Neural progenitor cell (in vitro differentiated cells): ENCODE measurements around the gene ACOT13. TPM values are rescaled to one million over a fixed set of nuclear protein-coding genes. Genes with fewer than 3 reads are reported as not detected.

Source experiments
- DNase-seq: peaks from one replicate; pipeline ENCODE4 v3.0.0-alpha.2; 2016; ENCODE audit warnings: low spot score
- H2AFZ ChIP-seq: fragments of 200-600 bp; sonication (generic); replicated peaks from 2 replicates; pipeline ENCODE4 v1.6.1; 2016; ENCODE audit warnings: antibody characterized with exemption
- H3F3A ChIP-seq: fragments of 200-600 bp; sonication (generic); 2 replicates; pipeline ENCODE4 v1.6.1; 2016; ENCODE audit warnings: antibody characterized with exemption, low read depth
- H3K27ac ChIP-seq: fragments of 200-600 bp; sonication (generic); 2 replicates; pipeline ENCODE4 v1.5.1; 2016; ENCODE audit warnings: mild to moderate bottlenecking
- H3K27me3 ChIP-seq: fragments of 200-600 bp; sonication (generic); 2 replicates; pipeline ENCODE4 v1.6.1; 2016; ENCODE audit warnings: mild to moderate bottlenecking, moderate library complexity
- H3K36me3 ChIP-seq: fragments of 200-600 bp; sonication (generic); 2 replicates; pipeline ENCODE4 v1.5.1; 2016
- H3K4me1 ChIP-seq: fragments of 200-600 bp; sonication (generic); 2 replicates; pipeline ENCODE4 v1.6.1; 2016; ENCODE audit warnings: mixed run types
- H3K4me2 ChIP-seq: fragments of 200-600 bp; sonication (generic); 2 replicates; pipeline ENCODE4 v1.6.1; 2016
- H3K4me3 ChIP-seq: fragments of 200-600 bp; sonication (generic); 2 replicates; pipeline ENCODE4 v1.5.1; 2016
- H3K79me2 ChIP-seq: fragments of 200-600 bp; sonication (generic); 2 replicates; pipeline ENCODE4 v1.6.1; 2016; ENCODE audit warnings: low read depth
- H3K9ac ChIP-seq: fragments of 200-600 bp; sonication (generic); 2 replicates; pipeline ENCODE4 v1.6.1; 2016
- H3K9me3 ChIP-seq: fragments of 200-600 bp; sonication (generic); 2 replicates; pipeline ENCODE4 v1.5.1; 2016; ENCODE audit warnings: low read depth
- H4K20me1 ChIP-seq: fragments of 200-600 bp; sonication (generic); 2 replicates; pipeline ENCODE4 v1.6.1; 2016; ENCODE audit warnings: low read depth
- H3K27ac Mint-ChIP-seq: 3 replicates; pipeline ENCODE4 v1.8.0; 2021; ENCODE audit warnings: mixed read lengths
- H3K27me3 Mint-ChIP-seq: 2 replicates; pipeline ENCODE4 v1.8.0; 2022; ENCODE audit warnings: low read depth, mild to moderate bottlenecking, inconsistent platforms, moderate library complexity, mixed read lengths; ENCODE audit not compliant: insufficient read depth
- H3K36me3 Mint-ChIP-seq: 3 replicates; pipeline ENCODE4 v1.8.0; 2021; ENCODE audit warnings: mixed read lengths
- H3K4me1 Mint-ChIP-seq: 3 replicates; pipeline ENCODE4 v1.8.0; 2021; ENCODE audit warnings: mixed read lengths
- H3K4me3 Mint-ChIP-seq: 3 replicates; pipeline ENCODE4 v1.8.0; 2021; ENCODE audit warnings: mild to moderate bottlenecking, moderate library complexity, mixed read lengths
- H3K9me3 Mint-ChIP-seq: 3 replicates; pipeline ENCODE4 v1.8.0; 2020; ENCODE audit warnings: mixed read lengths
- EZH2 ChIP-seq: fragments of 200-600 bp; sonication (generic); IDR thresholded peaks from 2 replicates; pipeline ENCODE4 v1.6.1; 2017; ENCODE audit warnings: antibody characterized with exemption, mild to moderate bottlenecking, moderate library complexity
- EZH2phosphoT487 ChIP-seq: fragments of 200-600 bp; sonication (generic); IDR thresholded peaks from 2 replicates; pipeline ENCODE4 v1.6.1; 2017; ENCODE audit warnings: antibody characterized with exemption
- total RNA-seq: library from RNA; depleted of rRNA; stranded (reverse); fragments of >200 nt; gene quantifications from 2 replicates; pipeline ENCODE4 v1.2.3, GENCODE V29; 2015; ENCODE audit warnings: low replicate concordance
- TF ChIP-seq, protein P1 (sequence below): fragments of 200-600 bp; sonication (generic); IDR thresholded peaks from 2 replicates; pipeline ENCODE4 v1.5.1; 2017; ENCODE audit warnings: antibody characterized with exemption, mild to moderate bottlenecking

Gene ACOT13
- total RNA-seq, 1 donor from 2014 or later: 12.0 TPM

GRCh38 chr6:24719125-24719971 lies 52.5 kb downstream of the ACOT13 start, which contains the start of gene C6orf62:
Gene C6orf62 (minus strand): TSS chr6:24719154. CDS start chr6:24718668, 486 bp downstream.
- Mint-ChIP-seq H3K4me1 (peaks cover 42% of the 10 kb centered on the region), H3K27ac (peak within 1 kb of the TSS; percentile 98), H3K36me3 (peaks cover 24% of the 10 kb centered on the region), H3K27me3 (peaks cover 5% of the 10 kb centered on the region), H3K4me3 (peak within 1 kb of the TSS; percentile 96), H3K9me3 (no peaks in the 10 kb centered on the region)
- H3K4me3 ChIP-seq: peak within 1 kb of the TSS; percentile 99
- peak within 1 kb of the TSS; percentile 96 for H3K9ac ChIP-seq
- peaks cover 60% of the 10 kb centered on the region for H4K20me1 ChIP-seq
- peak within 1 kb of the TSS; percentile 98 for H3K4me2 ChIP-seq
- DNase-seq: peak; percentile 45
- peak within 1 kb of the TSS; percentile 98 for H3K27ac ChIP-seq
- peaks cover 17% of the 10 kb centered on the region for H3F3A ChIP-seq
- TF ChIP-seq, protein P1, sequence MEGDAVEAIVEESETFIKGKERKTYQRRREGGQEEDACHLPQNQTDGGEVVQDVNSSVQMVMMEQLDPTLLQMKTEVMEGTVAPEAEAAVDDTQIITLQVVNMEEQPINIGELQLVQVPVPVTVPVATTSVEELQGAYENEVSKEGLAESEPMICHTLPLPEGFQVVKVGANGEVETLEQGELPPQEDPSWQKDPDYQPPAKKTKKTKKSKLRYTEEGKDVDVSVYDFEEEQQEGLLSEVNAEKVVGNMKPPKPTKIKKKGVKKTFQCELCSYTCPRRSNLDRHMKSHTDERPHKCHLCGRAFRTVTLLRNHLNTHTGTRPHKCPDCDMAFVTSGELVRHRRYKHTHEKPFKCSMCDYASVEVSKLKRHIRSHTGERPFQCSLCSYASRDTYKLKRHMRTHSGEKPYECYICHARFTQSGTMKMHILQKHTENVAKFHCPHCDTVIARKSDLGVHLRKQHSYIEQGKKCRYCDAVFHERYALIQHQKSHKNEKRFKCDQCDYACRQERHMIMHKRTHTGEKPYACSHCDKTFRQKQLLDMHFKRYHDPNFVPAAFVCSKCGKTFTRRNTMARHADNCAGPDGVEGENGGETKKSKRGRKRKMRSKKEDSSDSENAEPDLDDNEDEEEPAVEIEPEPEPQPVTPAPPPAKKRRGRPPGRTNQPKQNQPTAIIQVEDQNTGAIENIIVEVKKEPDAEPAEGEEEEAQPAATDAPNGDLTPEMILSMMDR: no peak
- TF ChIP-seq EZH2phosphoT487 (no peak), EZH2 (no peak)
- peaks cover 19% of the 10 kb centered on the region for H3K36me3 ChIP-seq
- H3K79me2 ChIP-seq: peaks cover 62% of the 10 kb centered on the region
- no peaks in the 10 kb centered on the region for H3K9me3 ChIP-seq
- H3K4me1 ChIP-seq: peaks cover 22% of the 10 kb centered on the region
- no peaks in the 10 kb centered on the region for H3K27me3 ChIP-seq
- no peak within 1 kb of the TSS for H2AFZ ChIP-seq

GRCh38 chr6:24720131-24720603 lies 53.3 kb downstream of the ACOT13 start:
- H3K9me3 ChIP-seq: no peaks in the 10 kb centered on the region
- TF ChIP-seq EZH2phosphoT487: no peak
- TF ChIP-seq EZH2: no peak
- TF ChIP-seq, protein P1: no peak
- peaks cover 25% of the 10 kb centered on the region for H3K4me1 ChIP-seq
- H3K36me3 Mint-ChIP-seq: peaks cover 20% of the 10 kb centered on the region
- peaks cover 42% of the 10 kb centered on the region for H3K4me1 Mint-ChIP-seq
- peak overlapping the region; percentile 100 for H3K27ac Mint-ChIP-seq
- H3K27me3 ChIP-seq: no peaks in the 10 kb centered on the region
- H3K4me3 Mint-ChIP-seq: peak overlapping the region; percentile 96
- peaks cover 17% of the 10 kb centered on the region for H3F3A ChIP-seq
- peaks cover 5% of the 10 kb centered on the region for H3K27me3 Mint-ChIP-seq
- H3K36me3 ChIP-seq: peaks cover 12% of the 10 kb centered on the region
- peaks cover 54% of the 10 kb centered on the region for H3K79me2 ChIP-seq
- peak overlapping the region; percentile 99 for H3K4me3 ChIP-seq
- H2AFZ ChIP-seq: peak overlapping the region; percentile 17
- H3K27ac ChIP-seq: peak overlapping the region; percentile 98
- peak overlapping the region; percentile 96 for H3K9ac ChIP-seq
- peak; percentile 66 for DNase-seq
- H4K20me1 ChIP-seq: peaks cover 52% of the 10 kb centered on the region
- peak overlapping the region; percentile 98 for H3K4me2 ChIP-seq
- no peaks in the 10 kb centered on the region for H3K9me3 Mint-ChIP-seq

GRCh38 chr6:24720604-24721460 lies 54.0 kb downstream of the ACOT13 start:
- Histone ChIP-seq H3K4me3 (peak overlapping the region; percentile 99), H3F3A (peaks cover 17% of the 10 kb centered on the region), H3K27ac (peak overlapping the region; percentile 98), H3K4me2 (peak overlapping the region; percentile 98), H3K36me3 (peaks cover 10% of the 10 kb centered on the region), H3K27me3 (no peaks in the 10 kb centered on the region), H3K9me3 (no peaks in the 10 kb centered on the region), H4K20me1 (peaks cover 45% of the 10 kb centered on the region), H3K9ac (peak overlapping the region; percentile 96), H2AFZ (peak overlapping the region; percentile 94), H3K4me1 (peaks cover 25% of the 10 kb centered on the region), H3K79me2 (peaks cover 47% of the 10 kb centered on the region)
- Mint-ChIP-seq H3K36me3 (peaks cover 13% of the 10 kb centered on the region), H3K4me3 (peak overlapping the region; percentile 96), H3K27ac (peak overlapping the region; percentile 100), H3K27me3 (peaks cover 5% of the 10 kb centered on the region), H3K9me3 (no peaks in the 10 kb centered on the region), H3K4me1 (peaks cover 41% of the 10 kb centered on the region)
- DNase-seq: peak; percentile 100
- TF ChIP-seq, protein P1: no peak
- TF ChIP-seq EZH2phosphoT487 (no peak), EZH2 (no peak)
